IPS-NIHi7 (cell line): ENCODE results near the gene PDSS2.
"Not testable (repeated sequence)": the region's sequence is repeated elsewhere in the genome, so short reads cannot be mapped to it uniquely, and the experiment has no call there.

Source experiments
- DNase-seq: peaks from one replicate; pipeline ENCODE4 v3.0.0; 2012; ENCODE audit warnings: mixed read lengths; ENCODE audit errors: extremely low spot score

PDSS2 gene

GRCh38 chr6:107459283-107460082 is at the start of gene PDSS2:
TSS of gene PDSS2 (minus strand) at chr6:107459564. CDS start at chr6:107459285, 279 bp downstream.
- peak; percentile 98 for DNase-seq

GRCh38 chr6:107506145-107506544 is 46.8 kb upstream of the PDSS2 start:
- DNase-seq, result no peak

DNA sequence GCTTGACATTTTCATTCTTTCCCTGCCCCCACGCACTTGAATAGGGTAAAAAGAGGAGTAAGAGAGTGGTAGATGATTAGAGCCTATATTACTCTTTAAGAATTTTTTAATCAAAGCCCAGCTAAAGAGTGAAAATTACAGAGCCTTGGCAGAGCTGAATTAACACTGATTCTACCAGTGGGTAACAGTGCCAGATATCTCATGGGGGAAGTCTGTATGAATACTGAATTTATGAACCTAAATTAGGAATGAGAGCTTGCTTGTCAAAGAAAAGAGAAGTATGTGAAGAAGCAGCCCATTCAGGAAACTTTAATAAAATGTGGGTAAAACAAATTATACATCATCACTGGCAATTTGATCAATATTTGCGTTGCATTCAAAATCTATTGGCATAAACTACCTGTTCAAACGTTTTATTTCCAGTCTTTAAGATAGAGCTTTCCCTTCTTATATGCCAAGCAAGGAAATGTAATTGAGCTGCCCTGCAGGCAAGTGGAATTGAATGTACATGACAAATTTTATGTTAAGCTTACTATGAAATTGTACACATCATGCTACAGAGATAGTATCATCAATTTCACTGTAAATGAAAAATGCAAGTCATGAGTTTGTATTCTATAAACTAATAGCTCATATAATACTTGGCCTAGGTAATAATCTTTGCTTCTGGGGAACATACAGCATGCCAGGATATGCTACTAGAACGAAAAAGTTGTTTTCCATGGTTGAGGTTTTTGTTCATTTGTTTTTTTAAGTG is 45.1 kb upstream of the PDSS2 start:
- no peak for DNase-seq

DNA sequence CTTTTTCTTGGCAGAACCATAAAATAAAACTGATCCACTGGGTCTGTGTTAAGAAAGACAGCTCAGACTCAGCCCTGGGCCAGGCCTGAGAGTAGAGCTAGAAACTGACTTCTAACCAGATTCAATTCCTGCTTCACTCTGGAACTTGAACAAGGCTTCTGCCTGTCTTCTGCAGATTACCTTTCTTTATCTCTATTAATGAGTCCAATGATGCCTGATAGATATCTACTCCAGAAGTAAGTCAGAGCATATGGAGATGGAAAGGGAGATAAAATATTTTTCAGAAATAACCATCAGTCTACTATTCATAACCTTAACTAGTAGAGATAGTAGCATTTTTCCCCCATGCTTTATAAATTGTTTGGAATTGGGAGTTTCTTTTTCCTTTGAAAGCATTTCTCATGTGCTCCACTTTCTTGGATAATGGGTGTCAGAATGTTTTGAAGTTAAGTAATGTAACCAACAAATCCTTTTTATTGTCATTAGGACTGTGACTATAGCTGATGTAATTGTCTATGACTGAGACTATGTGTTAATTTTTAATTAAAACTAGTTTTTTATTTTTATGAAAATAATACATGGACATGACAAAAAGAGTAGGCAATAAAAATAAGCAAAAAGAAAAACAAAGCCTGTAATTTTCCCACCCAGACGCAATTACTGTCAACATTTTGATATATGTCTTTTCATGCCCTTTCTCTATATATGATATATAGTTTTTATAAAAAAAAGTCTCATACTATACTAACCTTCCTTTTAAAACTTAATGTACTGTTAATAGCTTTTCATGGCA is 37.7 kb upstream of the PDSS2 start:
- no peak for DNase-seq

- DNase-seq, result no peak
Observed at GRCh38 chr6:107495971-107496370, 36.6 kb upstream of the PDSS2 start.

- DNase-seq, result no peak
Observed at GRCh38 chr6:107495196-107495643, 35.9 kb upstream of the PDSS2 start.

DNA sequence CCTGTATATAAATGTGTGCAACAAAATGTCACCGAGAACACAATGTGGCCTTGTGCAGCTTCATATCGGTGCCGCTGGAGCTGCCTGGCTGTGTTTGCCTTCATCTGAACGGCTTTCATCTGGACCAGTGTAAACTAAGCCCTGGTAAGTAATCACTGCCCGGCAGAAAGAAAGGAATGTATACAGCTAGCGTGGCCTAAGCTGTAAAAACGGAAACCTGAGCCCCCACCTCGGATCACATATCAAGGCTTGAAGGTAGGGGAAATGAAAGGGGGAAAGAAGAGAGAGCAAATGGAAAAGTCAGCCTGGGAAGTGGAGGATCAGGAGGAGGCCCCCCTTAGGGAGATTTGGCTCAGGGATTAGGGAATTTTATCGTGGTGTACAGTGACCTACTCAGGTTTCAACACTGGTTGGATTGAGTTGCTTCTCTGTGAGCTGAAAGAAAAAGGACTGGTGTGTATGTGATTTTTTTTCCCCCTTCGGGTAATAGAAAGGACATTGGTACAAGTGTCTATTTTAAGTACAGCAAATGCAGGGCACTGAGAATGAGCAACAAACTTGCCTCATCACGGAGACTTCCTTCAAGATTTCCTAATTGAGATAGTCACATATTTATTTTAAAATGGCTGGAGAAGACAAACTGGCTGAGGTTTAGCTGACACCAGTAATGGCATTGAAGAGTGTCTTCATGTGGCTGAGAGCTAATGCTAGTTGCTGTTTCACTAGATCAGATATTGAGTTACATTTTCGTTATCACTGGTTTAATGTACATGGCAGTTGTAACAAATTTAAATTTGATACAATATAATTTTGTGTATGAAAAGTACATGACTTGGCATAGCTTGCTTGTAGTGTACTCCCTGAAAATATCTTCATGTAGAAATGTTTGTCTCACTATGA is 34.0 kb upstream of the PDSS2 start:
- no peak for DNase-seq

DNA sequence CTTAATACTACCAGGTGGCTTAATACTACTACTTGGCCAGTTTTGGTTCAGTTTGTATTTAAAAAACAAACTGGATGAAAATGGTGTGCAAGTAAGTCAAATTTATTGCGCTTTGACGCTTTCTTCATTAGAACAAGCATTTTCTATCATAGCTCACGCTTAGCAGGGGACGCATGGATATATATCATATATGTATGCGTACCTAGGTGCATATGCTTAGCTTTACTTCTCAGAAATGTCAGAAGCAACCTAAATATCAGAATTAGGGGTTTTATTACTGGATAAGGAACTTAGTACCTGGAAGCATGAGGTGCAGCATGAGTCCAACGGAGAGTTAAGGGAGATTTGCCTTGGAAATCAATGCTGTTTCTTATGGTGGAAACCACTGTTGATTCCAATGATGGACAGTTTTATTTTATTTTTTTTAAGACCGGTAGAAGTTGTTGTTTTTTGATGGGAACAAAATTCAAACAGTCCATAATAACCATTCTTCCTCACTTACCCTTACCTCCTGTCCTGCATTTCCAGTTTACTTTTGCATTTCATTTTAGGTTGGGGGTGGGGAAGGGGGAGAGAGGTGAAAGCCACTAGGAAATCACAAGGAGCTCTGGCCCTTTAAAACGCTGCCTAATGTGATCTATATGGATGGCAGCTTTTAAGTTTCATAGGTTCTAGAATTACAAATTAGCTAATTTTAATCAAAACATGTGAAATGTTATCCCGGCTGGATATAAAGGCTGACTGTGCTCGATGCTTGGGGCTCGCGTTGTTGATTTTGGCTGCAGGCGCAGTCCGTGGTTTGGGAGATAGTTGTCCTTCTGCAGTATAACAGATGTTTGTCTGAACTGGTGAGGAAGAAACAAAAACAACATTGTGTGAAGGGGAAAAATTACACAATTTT is 32.6 kb upstream of the PDSS2 start:
- no peak for DNase-seq

DNA sequence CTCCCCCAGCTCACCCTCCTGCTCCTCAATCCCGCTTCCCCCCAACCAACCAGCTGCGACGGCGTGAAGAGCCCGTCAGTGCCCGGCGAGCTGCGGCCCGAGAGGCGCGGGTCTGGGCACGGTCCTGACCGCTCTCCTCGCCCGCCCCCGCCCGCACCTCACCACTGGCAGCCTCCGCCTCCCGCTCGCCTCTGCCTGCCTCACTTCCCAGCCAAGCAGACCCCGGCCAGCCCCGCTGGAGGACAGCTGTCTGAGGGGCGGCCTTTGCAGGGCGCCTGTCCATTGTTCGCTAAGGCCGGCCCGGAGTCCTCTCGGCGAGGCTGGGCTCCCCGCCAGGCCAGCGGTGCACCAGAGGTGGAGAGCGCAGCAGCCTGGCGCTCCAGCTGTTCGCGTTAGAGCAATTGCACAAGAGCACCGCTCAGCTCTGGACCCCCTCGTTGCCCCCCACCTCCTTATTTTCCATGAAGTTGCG is 31.8 kb upstream of the PDSS2 start:
- peak; percentile 64 for DNase-seq

GRCh38 chr6:107490566-107491137 is 31.3 kb upstream of the PDSS2 start:
- DNase-seq, result no peak

DNA sequence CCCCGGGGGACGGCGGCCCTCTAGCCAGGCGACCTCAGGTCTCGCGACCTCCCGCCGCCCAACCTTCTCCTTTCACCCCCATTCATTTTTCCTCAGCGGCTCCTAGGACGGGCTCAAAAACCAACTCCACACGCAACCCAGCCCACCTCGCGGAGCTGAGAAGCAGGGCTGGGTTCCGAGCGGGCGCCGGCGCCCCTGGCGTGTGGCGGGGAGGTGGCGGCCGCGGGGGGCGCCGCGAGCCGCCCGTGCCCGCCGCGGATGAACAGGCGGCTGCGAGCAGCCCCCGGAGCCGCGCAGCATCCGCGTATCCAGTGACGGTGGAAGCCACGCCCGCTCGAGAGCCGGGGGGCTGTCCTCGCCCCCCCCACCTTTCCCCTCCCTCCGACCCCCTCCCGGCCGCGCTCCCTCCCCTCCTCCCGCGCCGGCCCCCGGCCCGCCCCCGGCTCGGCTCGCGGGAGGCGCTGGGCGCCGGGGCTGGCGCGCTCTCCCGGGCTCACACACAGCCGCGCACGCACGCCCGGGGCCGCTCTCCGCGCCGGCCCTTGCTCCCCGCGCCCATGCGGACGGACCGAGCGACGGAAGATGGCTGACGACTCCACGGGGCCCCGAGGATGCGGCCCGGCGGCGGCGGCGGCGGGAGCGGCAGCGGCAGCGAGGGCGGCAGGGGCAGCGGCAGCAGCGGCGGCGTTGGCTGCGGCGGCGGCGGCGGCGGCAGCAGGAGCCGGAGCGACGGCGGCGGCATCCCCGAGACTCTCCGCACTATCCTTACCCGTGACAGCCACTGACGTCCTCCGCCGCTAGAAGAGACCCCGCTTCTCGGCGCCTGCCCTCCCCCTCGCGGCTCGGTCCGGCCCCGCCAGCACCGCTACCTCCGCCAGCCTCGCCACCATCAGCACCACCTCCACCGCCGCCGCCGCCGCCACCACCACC is 30.5 kb upstream of the PDSS2 start, which contains the start of gene SOBP:
Gene SOBP, plus strand, starts transcription at position 482 of the 930 bp plus-strand sequence. CDS start 500 bp downstream, outside the sequence.
- DNase-seq, result peak; percentile 58

DNA sequence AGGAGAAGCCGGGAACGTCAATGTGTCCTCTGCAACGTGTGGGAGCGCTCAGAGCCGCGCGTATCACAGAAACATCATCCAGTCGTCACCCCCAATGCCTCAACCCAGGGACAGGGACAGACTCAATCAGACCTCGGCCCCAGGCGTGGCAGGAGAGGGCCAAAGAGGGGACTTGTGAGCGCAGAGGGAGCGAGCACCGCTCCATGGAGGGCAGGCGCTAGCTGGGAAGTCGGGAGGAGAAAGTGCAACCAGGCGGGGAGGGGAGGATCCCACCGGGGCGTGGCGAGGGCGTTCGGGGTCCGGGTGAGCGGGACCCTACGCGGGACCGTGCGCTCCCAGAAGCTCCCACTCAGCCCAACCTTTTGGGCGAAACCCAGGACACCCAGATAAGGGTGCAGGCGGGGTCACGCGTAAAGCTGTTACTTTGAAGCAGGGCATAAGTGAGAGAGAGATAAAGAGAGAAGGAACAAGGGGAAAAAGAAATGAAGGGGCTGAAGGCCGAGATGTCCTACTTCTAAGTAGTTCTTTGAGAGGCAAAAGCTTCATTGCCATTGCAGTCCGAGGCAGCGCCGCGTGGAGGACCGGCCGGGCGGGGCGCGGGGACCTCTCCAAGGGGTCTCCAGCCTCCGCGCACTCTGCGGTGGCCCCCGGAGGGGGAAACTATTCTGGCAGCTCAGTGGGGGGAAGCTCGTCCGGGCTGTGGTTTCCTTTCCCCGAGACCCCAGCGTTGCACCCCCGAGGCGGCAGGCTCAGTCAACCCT is 29.7 kb upstream of the PDSS2 start:
- DNase-seq, result peak; percentile 79

GRCh38 chr6:107488174-107488874 is 29.0 kb upstream of the PDSS2 start:
- DNase-seq, result no peak

GRCh38 chr6:107485157-107485556 is 25.8 kb upstream of the PDSS2 start:
- DNase-seq, result no peak

DNA sequence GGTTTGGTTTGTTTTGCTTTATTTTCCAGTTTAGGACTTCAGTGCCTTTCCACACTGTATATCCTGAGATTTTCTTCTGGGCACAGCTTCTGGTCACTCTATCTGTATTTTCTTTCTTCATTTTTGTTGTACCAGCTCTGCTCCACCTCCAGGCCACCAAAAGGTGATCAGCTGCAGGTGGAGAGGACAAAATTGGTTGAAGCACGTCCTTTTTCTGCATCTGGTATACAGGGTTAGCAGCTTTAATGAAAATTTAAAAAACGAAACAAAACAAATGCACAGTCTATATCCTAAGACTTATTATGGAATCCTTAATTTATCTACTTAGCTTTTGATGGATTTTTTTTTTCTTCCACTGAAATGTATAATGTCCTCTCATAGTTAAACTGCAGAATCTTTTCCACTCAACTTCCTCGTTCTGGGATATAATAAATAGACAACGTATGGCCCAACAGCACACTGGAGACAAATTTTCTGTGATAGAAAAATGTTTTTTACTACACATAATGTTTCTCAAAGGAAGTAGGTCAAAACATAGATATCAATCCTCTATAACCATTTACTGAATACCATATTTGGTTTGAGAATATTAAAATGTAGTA is 19.8 kb upstream of the PDSS2 start:
- no peak for DNase-seq

GRCh38 chr6:107475826-107476225 is 16.5 kb upstream of the PDSS2 start:
- not testable (repeated sequence) for DNase-seq
